Pancreas (tissue), 10 donors: ENCODE measurements around the gene GTF2F2. TPM values are rescaled to one million over a fixed set of nuclear protein-coding genes. Genes with fewer than 3 reads are reported as not detected.

ENCODE experiments used
- ATAC-seq, 4 donors: fragments of 200-7000 bp; cut with Tn5 transposase; one replicate each; pipeline versions ENCODE4 v1.8.0 to v1.9.1; 2020; ENCODE audit warnings: mild to moderate bottlenecking in 4 of 4, moderate library complexity in 4 of 4
- DNase-seq, 6 donors: peaks; one replicate each; pipeline ENCODE4 v3.0.0-alpha.2; 2020
- FAIRE-seq: peaks from 2 replicates; lab custom pipeline; 2012; peaks lifted over from hg19 to GRCh38; lab: Jason Lieb, UNC
- H3K27ac ChIP-seq, 4 donors: fragments of 200-600 bp; sonication (generic); 1 replicate in 3 of 4; 2 replicates in 1 of 4; pipeline versions ENCODE4 v1.5.0 to v1.8.0; 2020
- H3K27me3 ChIP-seq, 4 donors: fragments of 200-600 bp; one replicate each; pipeline ENCODE4 v1.8.0; 2021
- H3K36me3 ChIP-seq, 3 donors: fragments of 200-600 bp; sonication (generic) in 1 of 3; one replicate each; pipeline versions ENCODE4 v1.5.0 to v1.8.0; 2020 to 2021
- H3K4me1 ChIP-seq, 3 donors: fragments of 200-600 bp; one replicate each; pipeline ENCODE4 v1.8.0; 2021
- H3K4me3 ChIP-seq, 4 donors: fragments of 200-600 bp; sonication (generic) in 2 of 4; one replicate each; pipeline versions ENCODE4 v1.5.0 to v1.8.0; 2020 to 2021
- H3K9me3 ChIP-seq, 4 donors: fragments of 200-600 bp; one replicate each; pipeline ENCODE4 v1.8.0; 2021
- WGBS, 2 donors: extraction: QIAGEN DNeasy Blood & Tissue Kit; methylation state at CpG; one replicate each; pipeline ENCODE4 v1.1.7; 2013; 5-methylcytosine and 5-hydroxymethylcytosine counted together
- intact Hi-C, 3 donors: fragments of 100-400 bp; cut with DNase I; formaldehyde crosslinking; loops; one replicate each; pipeline versions ENCODE4 v1.11.1 to v1.14.2; 2022
- polyA plus RNA-seq, 2 donors: library from polyadenylated mRNA; stranded (reverse); fragments of 200-250 nt; gene quantifications; one replicate each; pipeline ENCODE4 v1.2.3, GENCODE V29; 2013
- total RNA-seq, 6 donors: library from RNA; stranded (reverse); fragmentation: NEBNext Ultra II Directional in 4 of 6; extraction: Animal tissue kit (Norgen Biotek cat#: 25700) in 4 of 6; gene quantifications; one replicate each; pipeline versions ENCODE4 v1.2.1 to v1.2.4, GENCODE V29; 2021 to 2023
- TF ChIP-seq, protein P1 (sequence below), 4 donors: fragments of 200-600 bp; sonication (generic) in 3 of 4; IDR thresholded peaks; one replicate each; pipeline versions ENCODE4 v1.5.0 to v1.8.0; 2021; ENCODE audit warnings: antibody characterized with exemption in 4 of 4
- donor health status: healthy with polysubstance abuse.
- donor health status: DM: no; HTN: no; CAD: no; lungs with moderate emphysema.
- donor health status: DM: no; HTN: no; CAD: no.
- donor health status: control.
- donor health status: control.
- donor health status: Bipolar disorder and iron deficiency.
- donor health status: DM: yes; HTN: yes; CAD: no.
- donor health status: DM: no; HTN: no; CAD: no.
- donor health status: DM: no; HTN: no; CAD: no.
- donor health status: DM: yes; HTN: yes; CAD: no.

GTF2F2 gene
- total and polyA plus RNA-seq, 8 donors = 6.0 to 8.6 (median 7.7) TPM

DNA sequence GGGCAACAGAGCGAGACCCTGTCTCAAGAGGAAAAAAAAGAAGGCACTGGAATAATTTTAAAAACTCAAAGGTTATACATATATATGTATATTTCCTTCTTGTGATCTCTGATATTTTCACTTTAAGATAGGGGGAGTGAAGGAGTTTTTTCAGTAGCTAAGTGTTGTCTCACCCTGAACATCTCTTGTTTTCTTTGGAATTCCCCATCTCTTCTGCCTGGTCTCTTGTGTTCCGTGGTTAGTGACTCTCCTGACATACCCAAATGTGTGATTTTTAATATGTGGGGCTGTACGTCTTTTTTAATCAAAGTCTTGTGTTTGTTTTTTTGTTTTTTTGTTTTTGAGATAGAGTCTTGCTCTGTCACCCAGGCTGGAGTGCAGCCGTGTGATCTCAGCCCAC is 95.9 kb downstream of the GTF2F2 start:
- no peak overlapping the region for H3K27ac ChIP-seq
- no peaks in the 10 kb centered on the region for H3K36me3 ChIP-seq
- TF ChIP-seq, protein P1, sequence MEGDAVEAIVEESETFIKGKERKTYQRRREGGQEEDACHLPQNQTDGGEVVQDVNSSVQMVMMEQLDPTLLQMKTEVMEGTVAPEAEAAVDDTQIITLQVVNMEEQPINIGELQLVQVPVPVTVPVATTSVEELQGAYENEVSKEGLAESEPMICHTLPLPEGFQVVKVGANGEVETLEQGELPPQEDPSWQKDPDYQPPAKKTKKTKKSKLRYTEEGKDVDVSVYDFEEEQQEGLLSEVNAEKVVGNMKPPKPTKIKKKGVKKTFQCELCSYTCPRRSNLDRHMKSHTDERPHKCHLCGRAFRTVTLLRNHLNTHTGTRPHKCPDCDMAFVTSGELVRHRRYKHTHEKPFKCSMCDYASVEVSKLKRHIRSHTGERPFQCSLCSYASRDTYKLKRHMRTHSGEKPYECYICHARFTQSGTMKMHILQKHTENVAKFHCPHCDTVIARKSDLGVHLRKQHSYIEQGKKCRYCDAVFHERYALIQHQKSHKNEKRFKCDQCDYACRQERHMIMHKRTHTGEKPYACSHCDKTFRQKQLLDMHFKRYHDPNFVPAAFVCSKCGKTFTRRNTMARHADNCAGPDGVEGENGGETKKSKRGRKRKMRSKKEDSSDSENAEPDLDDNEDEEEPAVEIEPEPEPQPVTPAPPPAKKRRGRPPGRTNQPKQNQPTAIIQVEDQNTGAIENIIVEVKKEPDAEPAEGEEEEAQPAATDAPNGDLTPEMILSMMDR (IDR thresholded peaks at IDR 0.05) = no peak
- peaks cover 0 to 8% (median 6%) of the 10 kb centered on the region in 3 donors for H3K4me1 ChIP-seq
- FAIRE-seq (no peak), ATAC-seq (no peak), DNase-seq (no peak)
- intact Hi-C loops = no loop called here
- no peaks in the 10 kb centered on the region for H3K9me3 ChIP-seq
- no peak overlapping the region for H3K4me3 ChIP-seq
- no peaks in the 10 kb centered on the region for H3K27me3 ChIP-seq
- 89 to 91% methylated on average over 4 of the region's 4 CpGs for WGBS, 2 donors

DNA sequence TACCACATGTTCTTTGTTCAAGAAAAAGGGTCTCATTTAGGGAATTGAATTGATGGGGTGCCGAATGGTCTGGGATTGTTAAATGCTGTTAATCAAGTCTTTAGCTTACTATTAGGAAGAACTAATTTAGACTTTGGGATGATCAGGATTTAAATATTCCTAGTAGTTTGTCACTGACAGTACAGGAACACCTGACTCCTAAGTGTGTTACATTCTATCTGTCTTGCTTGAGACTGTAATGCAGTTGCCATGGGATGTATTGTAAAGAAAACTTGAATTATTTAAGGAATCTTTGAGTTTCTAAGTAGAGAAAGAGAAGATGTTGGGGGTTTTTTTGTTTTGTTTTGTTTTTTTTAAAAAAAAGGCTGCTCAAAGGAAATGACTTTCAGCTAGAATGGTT is 98.4 kb downstream of the GTF2F2 start:
- Histone ChIP-seq H3K4me3 (no peak overlapping the region), H3K9me3 (no peaks in the 10 kb centered on the region), H3K27me3 (no peaks in the 10 kb centered on the region), H3K27ac (peak overlapping the region in 2 of 4 donors; percentile 30 to 35), H3K4me1 (peaks cover 0 to 8% (median 6%) of the 10 kb centered on the region in 3 donors), H3K36me3 (no peaks in the 10 kb centered on the region)
- intact Hi-C loops = no loop called here
- ATAC-seq (peak in 1 of 4 donors; percentile 21), FAIRE-seq (no peak), DNase-seq (no peak)
- 95% methylated on average over 1 of the region's 1 CpG for WGBS, 2 donors
- TF ChIP-seq, protein P1 (IDR thresholded peaks at IDR 0.05) = no peak

DNA sequence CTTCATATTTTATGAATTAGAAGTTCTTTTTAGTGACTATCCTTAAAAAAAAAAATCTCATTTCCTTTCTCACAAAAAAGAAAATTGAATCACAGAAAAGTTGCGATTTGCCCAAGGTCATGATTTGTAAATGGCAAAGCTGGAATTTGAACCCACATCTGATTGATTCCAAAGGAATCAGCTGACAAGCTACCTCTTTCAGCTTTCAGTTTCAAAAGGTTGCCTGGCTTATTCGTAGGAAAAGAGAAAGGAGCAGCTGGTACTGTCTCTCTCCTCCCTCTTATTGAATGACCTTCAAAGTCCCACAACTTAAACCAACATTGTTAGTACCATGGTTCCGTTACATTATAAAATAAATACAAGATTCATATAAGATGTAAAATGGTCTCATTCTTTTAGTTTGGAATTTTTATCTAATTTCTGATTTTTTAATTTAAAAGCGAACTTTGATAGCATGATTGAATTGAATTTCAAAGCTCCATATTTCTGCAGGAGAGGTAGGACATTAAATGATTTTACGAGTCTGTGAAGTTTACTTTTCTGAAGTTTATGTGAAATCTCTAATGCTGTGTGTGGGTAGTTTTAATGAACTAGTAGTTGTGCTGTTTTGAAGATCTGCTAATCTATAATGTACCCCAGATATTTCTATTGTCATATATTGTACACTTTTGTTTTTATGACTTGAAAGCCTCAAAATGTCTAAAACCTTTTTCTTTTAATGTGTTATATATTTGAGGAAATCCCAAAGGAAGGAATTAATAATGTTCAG is 99.0 kb downstream of the GTF2F2 start:
- no peaks in the 10 kb centered on the region for H3K9me3 ChIP-seq
- no peak for DNase-seq
- TF ChIP-seq, protein P1 (IDR thresholded peaks at IDR 0.05) = no peak
- ATAC-seq = peak; percentile 75 to 91 (median 87)
- peak overlapping the region in 2 of 4 donors; percentile 30 to 35 for H3K27ac ChIP-seq
- H3K36me3 ChIP-seq = no peaks in the 10 kb centered on the region
- intact Hi-C loops = no loop called here
- peak; percentile 61 for FAIRE-seq
- peaks cover 0 to 8% (median 6%) of the 10 kb centered on the region in 3 donors for H3K4me1 ChIP-seq
- no peak overlapping the region for H3K4me3 ChIP-seq
- 35 to 37% methylated on average over 5 of the region's 5 CpGs for WGBS, 2 donors
- no peaks in the 10 kb centered on the region for H3K27me3 ChIP-seq

DNA sequence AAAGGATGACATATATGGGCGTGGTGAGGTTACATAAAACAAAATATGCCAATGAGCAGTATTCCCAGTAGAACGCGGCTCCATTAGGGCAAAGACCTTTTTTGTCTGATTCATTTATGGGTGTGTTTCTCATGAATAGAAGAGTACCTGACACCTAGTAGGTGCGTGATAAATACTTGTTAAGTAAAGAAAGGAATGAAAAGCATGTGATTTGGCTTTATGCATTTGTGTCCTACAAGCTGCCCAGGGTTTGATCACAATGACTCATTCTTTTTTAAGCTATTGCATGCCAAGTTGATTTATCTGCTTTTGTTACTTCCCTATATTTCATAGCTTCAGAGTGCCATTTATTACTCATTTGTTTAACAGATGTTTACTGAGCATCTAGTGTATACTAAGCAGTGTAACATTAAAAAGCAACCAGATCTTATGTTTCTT is 99.6 kb downstream of the GTF2F2 start:
- Histone ChIP-seq H3K36me3 (no peaks in the 10 kb centered on the region), H3K4me3 (no peak overlapping the region), H3K27me3 (no peaks in the 10 kb centered on the region), H3K9me3 (no peaks in the 10 kb centered on the region), H3K4me1 (peaks cover 0 to 8% (median 6%) of the 10 kb centered on the region in 3 donors), H3K27ac (peak overlapping the region in 2 of 4 donors; percentile 30 to 35)
- DNase-seq = no peak
- 63 to 66% methylated on average over 4 of the region's 4 CpGs for WGBS, 2 donors
- TF ChIP-seq, protein P1 (IDR thresholded peaks at IDR 0.05) = no peak
- ATAC-seq = peak; percentile 66 to 72 (median 69)
- no peak for FAIRE-seq
- intact Hi-C loops = no loop called here

DNA sequence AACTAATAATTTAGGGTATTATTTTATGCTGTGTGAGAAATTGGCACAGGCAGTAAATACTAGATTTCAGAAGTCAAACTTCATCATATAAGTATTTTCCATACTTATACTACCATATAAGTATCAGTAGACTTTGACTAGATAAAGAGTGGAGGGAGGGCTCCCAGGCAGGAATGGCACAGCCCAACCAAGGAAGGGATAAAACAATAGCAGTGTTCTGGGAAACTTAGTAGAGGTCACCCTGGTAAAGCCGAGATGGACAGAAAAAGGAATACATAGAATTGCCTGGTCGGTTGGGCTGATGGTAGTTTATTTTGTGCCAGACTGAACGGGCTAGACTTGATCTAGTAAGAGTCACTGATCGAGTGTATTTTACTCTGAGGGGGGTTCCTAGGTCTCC is 100.1 kb downstream of the GTF2F2 start:
- no peak for DNase-seq
- H3K9me3 ChIP-seq = no peaks in the 10 kb centered on the region
- no peak overlapping the region for H3K4me3 ChIP-seq
- peak overlapping the region in 2 of 4 donors; percentile 30 to 35 for H3K27ac ChIP-seq
- FAIRE-seq = no peak
- 94% methylated on average over 4 of the region's 4 CpGs for WGBS, 2 donors
- TF ChIP-seq, protein P1 (IDR thresholded peaks at IDR 0.05) = no peak
- H3K27me3 ChIP-seq = no peaks in the 10 kb centered on the region
- intact Hi-C loops = no loop called here
- ATAC-seq = no peak
- peaks cover 0 to 8% (median 6%) of the 10 kb centered on the region in 3 donors for H3K4me1 ChIP-seq
- no peaks in the 10 kb centered on the region for H3K36me3 ChIP-seq
